Mucosa of descending colon (tissue), 3 donors: ENCODE data around the gene ABCC4. TPM values are rescaled to one million over a fixed set of nuclear protein-coding genes. Genes with fewer than 3 reads are reported as not detected.
A peak's percentile ranks its signal among the peaks of the same experiment; 100 is the strongest.
"Not testable (repeated sequence)": the region's sequence is repeated elsewhere in the genome, so short reads cannot be mapped to it uniquely, and the experiment has no call there.

Experiments
- ATAC-seq: fragments of 200-7000 bp; cut with Tn5 transposase; one replicate; pipeline ENCODE4 v1.9.1; 2020; ENCODE audit warnings: mild to moderate bottlenecking, moderate library complexity
- DNase-seq, 3 donors: peaks; one replicate each; pipeline ENCODE4 v3.0.0-alpha.2; 2020
- H3K36me3 ChIP-seq: fragments of 200-600 bp; one replicate; pipeline ENCODE4 v1.8.0; 2021; ENCODE audit warnings: low read depth, mild to moderate bottlenecking
- H3K4me1 ChIP-seq: fragments of 200-600 bp; one replicate; pipeline ENCODE4 v1.8.0; 2021; ENCODE audit warnings: low read depth, mild to moderate bottlenecking
- H3K4me3 ChIP-seq: fragments of 200-600 bp; one replicate; pipeline ENCODE4 v1.8.0; 2021; ENCODE audit warnings: mild to moderate bottlenecking
- H3K9me3 ChIP-seq: fragments of 200-600 bp; one replicate; pipeline ENCODE4 v1.8.0; 2021; ENCODE audit warnings: mild to moderate bottlenecking
- intact Hi-C, 2 donors: fragments of 100-400 bp; cut with DNase I in 1 of 2; cut with micrococcal nuclease in 1 of 2; formaldehyde crosslinking; loops; one replicate each; pipeline versions ENCODE4 v1.11.0 to v1.11.1; 2022; cut with DNase I, micrococcal nuclease
- total RNA-seq, 3 donors: library from RNA; stranded (reverse); fragmentation: NEBNext Ultra II Directional in 2 of 3; extraction: Animal tissue kit (Norgen Biotek cat#: 25700) in 2 of 3; gene quantifications; one replicate each; pipeline versions ENCODE4 v1.2.1 to v1.2.4, GENCODE V29; 2021 to 2023
- TF ChIP-seq, protein P1 (sequence below): fragments of 200-600 bp; IDR thresholded peaks from one replicate; pipeline ENCODE4 v1.8.0; 2022; ENCODE audit warnings: antibody characterized with exemption, mild to moderate bottlenecking
- donor health status: DM: no; HTN: no; CAD: no; lungs with moderate emphysema.
- donor health status: DM: no; HTN: no; CAD: no.
- donor health status: DM: no; HTN: yes; CAD: no.

Gene ABCC4
- total RNA-seq, 3 donors from 2014 or later: 19.3 to 35.1 (median 30.2) TPM

DNA sequence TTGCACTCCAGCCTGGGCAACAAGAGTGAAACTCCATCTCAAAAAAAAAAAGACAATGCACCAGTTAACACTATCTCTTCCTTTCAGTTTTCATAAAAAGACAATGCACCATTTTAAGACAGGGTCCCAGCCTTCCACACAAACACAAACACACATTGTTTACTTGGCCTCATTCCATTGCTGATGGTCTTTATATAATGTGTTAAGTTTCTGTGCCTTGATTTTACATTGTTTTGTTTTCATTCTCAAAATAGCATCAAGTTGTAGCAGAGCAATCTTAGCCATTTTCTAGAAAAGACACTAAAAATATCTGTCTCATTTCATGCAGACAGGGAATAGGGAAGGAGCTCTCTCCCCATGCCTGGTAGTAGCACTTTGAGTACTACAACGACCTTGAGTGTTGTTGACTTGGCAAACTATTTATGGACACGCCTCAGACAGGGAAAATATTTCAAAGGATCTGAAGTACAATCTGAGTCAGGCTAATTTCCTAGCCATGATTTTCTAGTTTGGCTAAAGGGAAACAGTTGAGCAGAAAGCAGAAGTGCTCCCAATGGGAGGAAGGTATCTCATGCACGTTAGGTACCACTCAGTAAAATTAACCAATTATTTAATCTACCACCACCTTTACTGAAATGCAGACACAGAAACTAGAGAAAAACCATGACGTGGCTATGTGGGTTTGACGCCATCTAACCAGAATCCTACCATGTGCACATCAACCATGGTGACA lies 120.6 kb downstream of the ABCC4 start:
- Histone ChIP-seq H3K4me1 (peaks cover 14% of the 10 kb centered on the region), H3K9me3 (no peaks in the 10 kb centered on the region), H3K36me3 (no peaks in the 10 kb centered on the region), H3K4me3 (no peak overlapping the region)
- ATAC-seq: peak; percentile 89
- TF ChIP-seq, protein P1, sequence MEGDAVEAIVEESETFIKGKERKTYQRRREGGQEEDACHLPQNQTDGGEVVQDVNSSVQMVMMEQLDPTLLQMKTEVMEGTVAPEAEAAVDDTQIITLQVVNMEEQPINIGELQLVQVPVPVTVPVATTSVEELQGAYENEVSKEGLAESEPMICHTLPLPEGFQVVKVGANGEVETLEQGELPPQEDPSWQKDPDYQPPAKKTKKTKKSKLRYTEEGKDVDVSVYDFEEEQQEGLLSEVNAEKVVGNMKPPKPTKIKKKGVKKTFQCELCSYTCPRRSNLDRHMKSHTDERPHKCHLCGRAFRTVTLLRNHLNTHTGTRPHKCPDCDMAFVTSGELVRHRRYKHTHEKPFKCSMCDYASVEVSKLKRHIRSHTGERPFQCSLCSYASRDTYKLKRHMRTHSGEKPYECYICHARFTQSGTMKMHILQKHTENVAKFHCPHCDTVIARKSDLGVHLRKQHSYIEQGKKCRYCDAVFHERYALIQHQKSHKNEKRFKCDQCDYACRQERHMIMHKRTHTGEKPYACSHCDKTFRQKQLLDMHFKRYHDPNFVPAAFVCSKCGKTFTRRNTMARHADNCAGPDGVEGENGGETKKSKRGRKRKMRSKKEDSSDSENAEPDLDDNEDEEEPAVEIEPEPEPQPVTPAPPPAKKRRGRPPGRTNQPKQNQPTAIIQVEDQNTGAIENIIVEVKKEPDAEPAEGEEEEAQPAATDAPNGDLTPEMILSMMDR: no peak
- peak in 1 of 3 donors; percentile 31 for DNase-seq
- intact Hi-C loops: no loop called here

DNA sequence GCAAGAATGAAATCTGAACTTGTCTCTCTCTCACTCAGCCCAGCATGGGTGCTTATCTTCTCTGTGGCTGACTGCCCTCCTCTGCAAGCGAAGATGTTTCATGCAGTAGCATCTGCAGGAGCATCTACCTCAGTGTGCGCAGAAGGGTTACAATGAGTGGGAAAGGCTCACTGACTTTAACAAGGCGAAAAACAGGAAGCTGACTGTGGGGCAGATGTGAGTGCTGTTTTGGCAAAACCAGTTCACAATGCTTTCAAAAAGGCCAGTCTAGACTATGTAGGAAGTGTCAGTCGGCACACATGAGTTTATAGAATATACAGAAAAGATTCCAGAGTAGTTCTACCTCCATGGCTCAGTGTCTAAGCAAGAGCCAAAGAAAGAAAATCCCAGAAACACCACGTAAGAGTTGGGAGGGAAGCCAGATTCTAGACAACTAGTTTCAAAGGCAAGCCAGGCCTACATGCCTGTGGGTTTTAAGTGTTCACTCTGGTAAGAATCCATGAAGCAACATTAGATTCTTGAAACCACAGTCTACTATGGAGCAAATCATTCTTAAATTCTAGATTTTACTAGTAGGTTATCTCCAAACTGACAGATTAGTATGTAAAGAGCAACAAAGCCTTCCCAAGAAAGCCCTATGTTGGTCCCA lies 124.5 kb downstream of the ABCC4 start:
- no peak overlapping the region for H3K4me3 ChIP-seq
- ATAC-seq (no peak), DNase-seq (no peak)
- peaks cover 14% of the 10 kb centered on the region for H3K4me1 ChIP-seq
- intact Hi-C loops: no loop called here
- H3K9me3 ChIP-seq: no peaks in the 10 kb centered on the region
- no peaks in the 10 kb centered on the region for H3K36me3 ChIP-seq
- TF ChIP-seq, protein P1: no peak

DNA sequence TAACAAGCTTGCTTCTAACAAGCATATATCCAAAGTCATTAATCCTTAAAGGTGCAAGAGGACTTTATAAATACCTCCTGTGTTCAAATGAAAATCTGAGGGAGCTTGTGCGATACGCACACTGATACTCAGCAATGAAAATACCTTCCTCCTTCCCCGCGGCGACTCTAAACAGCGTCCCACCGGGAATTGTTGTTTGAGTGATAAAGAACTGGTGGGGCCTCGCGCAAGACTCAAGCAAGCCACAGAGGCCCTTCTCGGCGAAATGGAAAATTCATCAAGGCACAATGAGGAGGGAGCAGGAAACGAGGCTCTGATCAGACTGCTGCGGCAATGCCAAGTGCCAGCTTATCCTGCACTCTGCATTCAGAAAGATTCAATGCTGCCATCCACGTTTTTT lies 126.7 kb downstream of the ABCC4 start:
- DNase-seq (no peak), ATAC-seq (no peak)
- no peaks in the 10 kb centered on the region for H3K9me3 ChIP-seq
- H3K4me3 ChIP-seq: no peak overlapping the region
- no peaks in the 10 kb centered on the region for H3K4me1 ChIP-seq
- intact Hi-C loops: no loop called here
- TF ChIP-seq, protein P1: no peak
- H3K36me3 ChIP-seq: no peaks in the 10 kb centered on the region

DNA sequence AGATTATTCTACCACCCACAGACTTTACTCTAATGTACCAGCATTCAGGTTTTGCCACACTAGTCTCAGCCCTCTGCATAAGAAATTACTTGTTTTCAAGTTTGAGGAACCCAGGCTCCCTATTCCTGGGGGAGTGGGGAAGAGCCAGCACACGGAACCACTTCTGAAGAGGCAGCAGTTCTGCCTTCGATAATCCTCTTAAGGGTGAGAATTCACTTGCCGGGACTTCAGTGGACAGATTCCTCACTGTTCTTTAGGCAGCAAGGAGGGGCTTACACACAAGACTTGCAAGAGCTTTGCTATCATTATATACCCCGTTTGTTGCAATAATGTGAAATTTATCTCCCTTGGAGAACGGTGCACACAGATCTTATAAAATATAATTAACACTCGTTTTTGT lies 133.1 kb downstream of the ABCC4 start:
- intact Hi-C loops: no loop called here
- Histone ChIP-seq H3K4me1 (peaks cover 6% of the 10 kb centered on the region), H3K4me3 (no peak overlapping the region), H3K36me3 (no peaks in the 10 kb centered on the region), H3K9me3 (no peaks in the 10 kb centered on the region)
- TF ChIP-seq, protein P1: no peak
- ATAC-seq (no peak), DNase-seq (no peak)

DNA sequence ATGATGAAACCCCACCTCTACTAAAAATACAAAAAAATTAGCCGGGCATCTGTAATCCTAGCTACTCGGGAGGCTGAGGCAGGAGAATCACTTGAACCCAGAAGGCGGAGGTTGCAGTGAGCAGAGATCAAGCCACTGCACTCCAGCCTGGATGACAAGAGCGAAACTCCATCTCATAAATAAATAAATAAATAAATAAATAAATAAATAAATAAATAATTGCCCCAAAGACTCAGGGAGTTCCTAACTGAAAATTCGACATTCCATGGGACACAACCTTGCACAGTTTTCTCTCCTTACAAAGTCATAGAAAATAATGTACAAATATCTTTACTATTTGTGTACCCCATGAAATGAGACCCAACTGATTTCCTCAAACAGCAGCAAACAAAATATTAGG lies 134.2 kb downstream of the ABCC4 start:
- intact Hi-C loops: not testable (repeated sequence)

DNA sequence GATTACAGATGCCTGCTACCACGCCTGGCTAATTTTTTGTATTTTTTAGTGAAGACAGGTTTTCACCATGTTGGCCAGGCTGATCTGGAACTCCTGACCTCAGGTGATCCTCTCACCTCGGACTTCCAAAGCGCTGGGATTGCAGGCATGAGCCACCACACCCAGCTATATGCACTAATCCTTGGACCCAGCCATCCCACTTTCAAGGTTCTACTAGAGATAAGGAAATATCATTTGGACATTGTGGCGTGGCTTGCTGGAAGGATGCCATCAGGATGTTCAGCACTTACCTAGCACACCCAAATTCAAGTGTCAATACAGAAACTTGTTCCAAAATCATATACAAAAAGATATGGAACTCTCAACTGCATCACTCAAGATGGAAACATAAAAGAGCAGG lies 136.4 kb downstream of the ABCC4 start:
- H3K36me3 ChIP-seq: no peaks in the 10 kb centered on the region
- no peaks in the 10 kb centered on the region for H3K9me3 ChIP-seq
- intact Hi-C loops: no loop called here
- ATAC-seq: peak; percentile 88
- DNase-seq: peak in 2 of 3 donors; percentile 64 to 83
- peaks cover 6% of the 10 kb centered on the region for H3K4me1 ChIP-seq
- no peak overlapping the region for H3K4me3 ChIP-seq
- TF ChIP-seq, protein P1: no peak

More for the DNA sequence above, 134.2 kb downstream of the ABCC4 start:
- H3K4me3 ChIP-seq, H3K9me3 ChIP-seq, ATAC-seq, H3K4me1 ChIP-seq, DNase-seq, H3K36me3 ChIP-seq: not testable (repeated sequence)
